GM19463 (cell line): ENCODE measurements around the gene ARHGEF33.
A peak's percentile ranks its signal among the peaks of the same experiment; 100 is the strongest.

Experiments
- ATAC-seq: cut with Tn5 transposase; IDR thresholded peaks from one replicate; pipeline ENCODE4 v1.9.1; 2021; ENCODE audit warnings: mild to moderate bottlenecking, moderate library complexity; ENCODE audit not compliant: unreplicated experiment

Gene ARHGEF33

DNA sequence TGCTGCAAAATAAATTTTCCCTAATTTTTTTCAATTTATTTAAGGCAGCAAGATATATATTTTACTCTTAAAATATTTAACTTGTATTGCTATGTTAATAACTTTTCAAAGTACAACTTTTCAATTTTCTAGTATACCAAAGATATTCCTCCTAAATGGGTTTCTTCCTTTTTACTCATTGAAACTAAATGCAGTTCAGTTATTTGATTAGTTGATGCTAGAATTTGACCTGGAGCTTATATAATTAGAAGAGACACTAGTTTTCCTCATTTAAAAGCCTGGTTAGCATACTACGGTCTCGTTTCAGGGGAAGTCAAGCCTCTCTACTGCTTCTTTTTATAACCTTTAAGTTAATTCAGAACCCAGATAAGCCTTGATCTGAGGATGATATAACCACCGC is at the start of gene ARHGEF33:
Gene ARHGEF33, plus strand, starts transcription at position 301 of the 400 bp plus-strand sequence. CDS start 29,573 bp downstream, outside the sequence.
- no peak for ATAC-seq

DNA sequence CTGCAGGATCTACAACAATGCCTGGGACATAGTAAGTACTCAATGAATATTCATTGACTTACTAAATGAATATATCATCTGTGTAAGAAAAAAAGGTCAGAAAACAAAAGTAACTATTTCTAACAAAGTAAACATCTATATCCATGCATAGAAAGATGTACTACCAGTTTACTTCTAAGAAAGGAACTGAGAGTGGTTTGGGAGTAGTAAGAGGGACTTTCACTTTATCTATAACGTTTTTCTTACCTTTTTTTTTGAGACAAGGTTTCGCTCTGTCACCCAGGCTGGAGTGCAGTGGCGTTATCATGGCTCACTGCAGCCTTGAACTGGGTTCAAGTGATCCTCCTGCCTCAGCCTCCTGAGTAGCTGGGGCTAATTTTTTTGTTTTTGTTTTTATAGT is 39.6 kb upstream of the ARHGEF33 start:
- ATAC-seq, result peak; percentile 95

DNA sequence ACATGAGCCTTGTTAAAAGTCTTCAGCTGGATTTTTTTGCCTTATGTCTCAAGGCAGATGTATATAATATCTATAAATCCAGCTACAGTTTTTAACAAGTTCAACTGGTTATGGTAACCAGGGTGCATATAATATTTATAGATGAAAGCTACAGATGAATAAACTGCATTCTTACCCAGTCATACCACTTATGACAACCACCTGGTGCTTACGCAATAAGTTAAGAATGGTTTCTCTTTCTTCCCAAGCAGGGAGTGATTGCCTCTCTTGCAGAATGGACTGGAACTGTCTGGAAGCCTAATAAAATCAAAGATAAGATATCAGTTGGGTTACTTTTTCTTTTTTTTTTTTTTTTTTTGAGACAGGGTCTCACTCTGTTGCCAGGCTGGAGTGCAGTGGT is 33.5 kb upstream of the ARHGEF33 start:
- ATAC-seq, result no peak

DNA sequence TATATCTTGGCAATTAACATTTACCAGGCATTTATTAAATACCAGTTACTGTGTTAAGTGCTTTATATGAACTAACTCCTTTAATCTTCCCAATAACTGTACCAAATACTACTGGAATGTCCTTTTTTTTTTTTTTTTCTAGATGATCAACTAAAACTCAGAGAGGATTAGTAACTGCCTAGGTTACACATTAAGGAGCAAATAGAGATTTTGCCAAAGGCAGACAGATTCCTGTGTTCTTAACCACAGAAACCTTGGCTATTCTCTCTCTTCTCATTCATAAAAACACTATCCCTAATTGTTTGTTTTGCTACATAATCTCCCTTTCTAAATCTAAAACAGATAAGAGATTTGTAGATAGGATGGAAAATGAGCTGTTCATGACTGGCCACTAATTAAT is 27.2 kb upstream of the ARHGEF33 start:
- ATAC-seq, result no peak

DNA sequence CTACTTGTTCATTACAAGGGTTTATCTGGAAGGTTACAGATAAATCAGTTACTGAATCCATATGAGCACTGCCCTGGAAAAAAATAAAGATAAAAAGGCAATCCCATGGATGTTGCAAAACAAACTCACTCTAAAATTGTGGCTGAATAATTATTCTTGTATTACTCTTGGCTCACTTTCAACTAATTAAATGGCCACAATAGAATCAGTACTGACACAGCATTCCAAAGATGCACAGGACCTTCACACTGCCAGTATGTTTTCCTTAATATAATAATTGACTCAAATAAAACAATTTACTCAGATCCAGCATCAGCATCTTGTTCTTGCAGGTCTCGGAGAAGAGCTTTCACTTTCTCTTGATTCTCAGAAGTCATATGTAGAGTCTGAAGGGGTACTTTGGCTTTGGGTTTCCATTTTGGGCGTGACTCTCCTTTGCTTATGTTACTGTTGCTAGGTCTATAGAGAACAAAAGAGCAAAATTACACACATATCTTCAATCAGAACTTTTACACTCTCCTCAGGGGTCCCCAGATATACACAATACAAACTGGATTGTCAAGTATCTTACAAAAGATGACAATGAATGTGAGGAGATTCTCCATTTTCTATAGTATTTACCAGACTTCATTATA is 26.5 kb upstream of the ARHGEF33 start:
- ATAC-seq, result no peak

DNA sequence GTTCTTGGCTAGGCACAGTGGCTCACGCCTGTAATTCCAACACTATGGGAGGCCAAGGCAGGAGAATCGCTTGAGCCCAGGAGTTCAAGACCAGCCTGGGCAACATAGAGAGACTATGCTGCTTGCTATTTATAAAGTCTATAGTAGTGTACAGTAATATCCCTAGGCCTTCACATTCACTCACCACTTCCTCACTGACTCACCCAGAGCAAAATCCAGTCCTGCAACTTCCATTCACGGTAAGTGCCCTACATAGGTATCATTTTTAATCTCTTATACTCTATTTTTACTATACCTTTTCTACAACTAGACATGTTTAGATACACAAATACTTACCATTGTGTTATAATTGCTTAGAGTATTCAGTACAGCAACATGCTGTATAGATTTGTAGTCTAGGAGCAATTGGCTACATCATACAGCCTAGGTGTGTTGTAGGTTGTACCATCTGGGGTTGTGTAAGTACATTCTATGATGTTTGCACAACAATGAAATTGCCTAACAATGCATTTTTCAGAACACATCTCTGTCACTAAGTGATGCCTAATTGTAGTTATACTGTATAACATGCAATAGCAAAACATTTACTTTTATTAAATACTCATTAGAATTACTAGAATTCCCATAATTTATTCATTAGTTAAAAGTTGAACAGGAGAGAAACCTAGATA is 22.8 kb upstream of the ARHGEF33 start:
- no peak for ATAC-seq

DNA sequence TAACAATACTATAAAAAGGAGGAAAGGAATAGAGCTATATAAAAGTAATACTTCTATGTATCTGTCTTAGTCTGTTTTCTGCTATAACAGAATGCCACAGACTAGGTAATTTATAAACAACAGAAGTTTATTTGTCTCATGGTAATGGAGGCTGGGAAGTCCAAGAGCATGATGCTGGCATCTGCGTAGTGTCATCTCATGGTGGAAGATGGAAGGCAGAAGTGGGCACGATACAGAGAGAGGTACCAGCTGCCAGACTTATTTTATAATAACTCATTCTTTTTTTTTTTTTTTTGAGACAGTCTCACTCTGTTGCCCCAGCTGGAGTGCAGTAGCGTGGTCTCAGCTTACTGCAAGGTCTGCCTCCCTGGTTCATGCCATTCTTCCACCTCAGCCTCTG is 18.2 kb upstream of the ARHGEF33 start:
- no peak for ATAC-seq

DNA sequence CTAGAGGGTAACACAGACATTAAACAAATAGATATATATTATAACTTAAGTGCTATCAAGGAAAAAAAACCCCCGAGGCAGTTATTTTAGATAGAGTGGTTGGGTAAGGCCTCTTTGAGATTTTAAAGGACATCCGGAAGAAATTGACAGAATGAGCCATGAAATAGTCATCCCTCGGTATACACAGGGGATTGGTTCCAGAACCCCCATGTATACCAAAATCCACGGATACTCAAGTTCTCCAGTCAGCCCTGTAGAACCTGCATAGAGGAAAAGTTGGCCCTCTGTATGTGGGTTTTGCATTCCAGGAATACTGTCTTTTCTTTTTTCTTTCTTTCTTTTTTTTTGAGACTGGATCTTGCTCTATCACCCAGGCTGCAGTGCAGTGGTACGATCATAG is 15.9 kb upstream of the ARHGEF33 start:
- no peak for ATAC-seq

DNA sequence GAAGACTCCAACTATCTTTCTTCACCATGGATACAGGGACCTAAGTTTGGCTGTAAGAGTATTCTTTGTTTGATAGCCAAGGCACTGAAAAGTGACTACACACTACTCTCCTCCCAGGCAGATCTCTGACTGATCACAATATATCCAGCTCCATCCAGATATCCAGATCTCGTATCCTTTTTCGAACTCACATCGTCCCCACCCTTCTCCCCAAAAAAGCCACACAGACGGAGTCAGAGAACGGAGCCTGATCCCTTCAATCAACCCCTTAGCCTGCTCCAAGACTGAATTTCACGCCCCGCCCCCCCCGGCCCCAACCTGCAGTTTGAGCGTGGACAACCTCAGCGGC is 14.5 kb upstream of the ARHGEF33 start:
- ATAC-seq, result no peak

DNA sequence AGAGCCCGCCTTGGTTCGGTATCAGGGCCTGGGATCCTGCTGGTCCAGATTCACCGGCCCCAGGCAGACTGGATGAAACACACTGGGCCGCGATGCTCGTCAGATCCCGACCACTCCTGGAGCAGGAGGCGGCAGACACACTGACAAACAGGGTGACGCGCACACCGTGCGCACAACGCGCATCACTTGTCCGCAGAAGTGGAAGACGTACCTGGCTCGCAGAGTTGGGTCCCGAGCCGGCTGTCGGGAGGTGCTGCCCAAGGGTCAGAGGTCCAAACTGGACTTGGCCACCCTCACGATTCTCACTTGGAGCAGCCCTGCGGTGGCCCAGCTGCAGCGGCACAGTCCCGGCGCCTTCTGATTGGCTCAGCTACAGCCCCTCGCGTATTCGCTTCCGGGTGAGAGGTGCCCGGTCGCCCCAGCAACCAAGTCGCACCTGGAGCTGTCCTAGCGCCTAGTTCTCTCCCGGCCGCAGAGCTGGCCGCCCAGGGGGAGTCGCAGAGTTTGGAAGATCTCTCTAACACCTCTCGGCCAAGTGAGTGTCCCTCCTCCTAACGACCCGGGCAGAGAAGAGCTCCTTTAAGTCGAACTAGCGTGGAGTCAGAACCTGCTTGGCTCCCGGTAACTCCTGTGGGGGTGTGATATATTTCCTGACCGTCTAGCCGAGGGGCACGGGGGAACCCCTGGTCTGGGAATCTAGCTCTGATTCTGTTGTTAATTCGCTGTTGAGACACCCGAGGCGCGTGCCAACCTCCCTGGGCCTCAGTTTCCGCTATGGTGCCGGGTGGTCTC is 13.9 kb upstream of the ARHGEF33 start, which contains the start of the genes DHX57 and MORN2:
Gene DHX57, minus strand, starts transcription at position 359 of the 792 bp plus-strand sequence. CDS start 7,529 bp downstream, outside the sequence.
Gene MORN2, plus strand, starts transcription at position 401 of the 792 bp plus-strand sequence.
- ATAC-seq, result peak; percentile 100

DNA sequence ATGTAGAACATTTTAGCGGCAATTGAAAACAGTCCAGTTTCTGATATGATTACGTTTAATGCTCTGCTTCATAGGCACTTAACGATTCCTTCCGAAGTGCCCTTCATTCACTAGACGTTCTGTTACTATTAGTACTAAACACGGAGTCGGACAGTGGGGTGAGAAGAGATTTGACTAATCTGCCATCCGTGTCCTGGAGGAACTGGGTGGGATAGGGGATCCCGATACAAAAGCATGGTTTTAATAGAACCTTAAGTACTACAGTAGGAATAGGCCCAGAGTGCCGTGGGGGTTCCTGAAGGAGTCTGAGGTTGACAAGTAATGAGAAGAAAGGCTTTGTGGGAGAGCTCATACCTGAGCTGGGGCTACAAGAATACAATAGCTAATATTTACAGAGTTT is 13.3 kb upstream of the ARHGEF33 start:
- no peak for ATAC-seq

DNA sequence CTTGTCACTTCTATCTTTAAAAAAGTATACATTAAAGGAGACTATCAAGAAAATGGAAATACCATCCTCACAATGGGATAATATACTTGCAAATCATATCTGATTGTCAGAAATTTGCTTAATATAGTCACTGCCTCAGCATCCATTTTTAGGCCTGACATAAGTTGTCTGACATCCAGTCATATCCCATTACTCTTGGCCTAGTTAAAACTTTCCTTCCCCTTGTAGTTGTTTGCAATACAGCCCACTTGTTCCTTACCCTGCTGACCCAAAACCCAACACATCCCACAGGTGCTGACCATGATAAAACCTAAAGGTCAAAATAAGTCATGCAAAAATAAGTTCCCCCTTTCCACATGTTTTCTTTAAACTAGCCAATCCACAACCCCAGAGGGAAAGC is 3.6 kb upstream of the ARHGEF33 start:
- no peak for ATAC-seq

DNA sequence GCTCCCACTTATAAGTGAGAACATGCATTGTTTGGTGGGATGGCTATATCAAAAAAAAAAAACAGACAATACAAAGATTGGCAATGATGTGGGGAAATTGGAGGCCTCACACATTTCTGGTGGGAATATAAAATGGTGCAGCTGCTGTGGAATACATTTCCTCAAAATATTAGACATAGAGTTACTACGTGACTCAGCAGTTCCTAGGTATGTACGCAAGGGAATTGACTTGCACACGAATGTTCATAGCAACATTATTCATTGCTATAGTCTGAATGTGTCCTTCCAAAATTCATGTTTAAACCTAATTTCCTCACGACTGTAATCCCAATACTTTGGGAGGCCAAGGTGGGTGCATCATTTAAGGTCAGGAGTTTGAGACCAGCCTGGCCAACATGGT is 2.3 kb upstream of the ARHGEF33 start:
- no peak for ATAC-seq

DNA sequence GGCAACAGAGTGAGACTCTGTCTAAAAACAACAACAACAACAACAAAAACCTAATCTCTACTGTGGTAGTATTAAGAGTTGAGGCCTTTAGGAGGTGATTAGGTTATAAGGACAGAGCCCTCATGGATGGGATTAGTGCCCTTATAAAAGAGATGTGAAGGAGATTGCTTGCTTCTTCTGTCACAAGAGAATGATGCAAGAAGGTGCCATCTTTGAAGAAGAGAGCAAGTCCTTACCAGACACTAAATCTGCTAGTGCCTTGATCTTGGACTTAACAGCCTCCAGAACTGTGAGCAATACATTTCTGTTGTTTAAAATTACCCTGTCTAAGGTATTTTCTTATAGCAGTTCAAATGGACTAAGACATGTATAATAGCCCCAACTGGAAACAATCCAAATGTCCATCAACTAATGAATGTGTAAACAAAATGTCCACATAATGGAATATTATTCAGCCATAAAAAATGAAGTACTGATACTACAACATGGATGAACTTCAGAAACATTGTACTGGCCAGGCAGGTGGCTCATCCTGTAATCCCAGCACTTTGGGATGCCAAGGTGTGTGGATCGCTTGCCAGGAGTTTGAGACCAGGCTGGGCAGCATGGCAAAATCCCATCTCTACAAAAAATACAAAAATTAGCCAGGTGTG is 1.6 kb upstream of the ARHGEF33 start:
- no peak for ATAC-seq

DNA sequence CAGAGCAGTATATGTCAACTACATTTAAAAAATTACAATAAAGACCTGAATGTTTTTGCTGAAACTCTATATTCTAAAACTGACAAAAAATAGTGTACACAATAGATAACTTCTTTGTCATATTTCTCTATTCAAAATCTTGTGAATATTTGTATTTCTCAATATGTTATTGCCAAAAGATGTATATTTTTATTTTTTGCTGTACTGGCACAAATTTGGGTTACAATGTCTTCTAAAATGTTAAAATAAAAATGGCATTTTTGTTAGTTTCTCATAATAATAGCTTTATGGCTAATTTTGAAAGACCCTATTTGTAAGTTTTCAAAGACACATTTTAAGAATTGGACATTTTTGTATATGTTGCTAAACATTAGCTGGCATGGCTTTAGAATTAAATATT is 630 bp upstream of the ARHGEF33 start:
- no peak for ATAC-seq

DNA sequence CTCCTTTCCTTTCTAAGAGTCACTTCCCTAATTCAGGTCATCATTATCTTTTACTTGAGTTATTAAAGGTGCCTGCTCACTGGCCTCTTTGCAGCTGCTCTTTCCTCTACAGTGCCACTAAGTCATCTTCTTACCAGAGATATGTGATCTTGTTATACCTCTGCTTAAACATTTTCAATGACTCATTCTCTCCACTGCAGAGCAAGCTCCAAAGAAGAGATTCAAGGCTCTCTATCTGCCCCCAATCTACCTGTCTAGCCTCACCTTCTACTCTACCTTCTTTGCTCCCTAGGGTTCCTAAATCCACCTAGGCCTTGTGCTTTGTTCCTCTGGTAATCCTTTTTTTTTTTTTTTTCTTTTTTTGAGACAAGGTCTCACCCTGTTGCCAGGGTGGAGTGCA is 3.1 kb downstream of the ARHGEF33 start:
- no peak for ATAC-seq

DNA sequence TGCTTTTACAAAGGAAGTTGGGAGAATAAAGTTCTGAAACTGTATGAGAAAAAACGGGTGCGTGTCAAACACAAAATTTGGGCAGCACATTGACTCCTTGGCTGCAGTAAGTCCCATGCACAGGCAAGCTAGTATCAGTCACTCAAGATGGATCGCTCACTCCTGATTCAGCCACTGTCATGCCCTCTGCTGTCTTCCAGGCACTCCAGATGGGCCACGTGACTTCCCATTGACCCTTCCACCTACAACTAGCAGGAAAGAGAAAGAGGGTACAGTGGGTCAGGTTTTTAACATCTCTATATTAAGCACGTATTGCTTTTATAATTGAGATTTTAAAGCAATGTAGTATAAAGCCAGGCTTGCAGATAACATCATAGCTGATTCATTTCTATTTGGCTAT is 8.6 kb downstream of the ARHGEF33 start:
- no peak for ATAC-seq

DNA sequence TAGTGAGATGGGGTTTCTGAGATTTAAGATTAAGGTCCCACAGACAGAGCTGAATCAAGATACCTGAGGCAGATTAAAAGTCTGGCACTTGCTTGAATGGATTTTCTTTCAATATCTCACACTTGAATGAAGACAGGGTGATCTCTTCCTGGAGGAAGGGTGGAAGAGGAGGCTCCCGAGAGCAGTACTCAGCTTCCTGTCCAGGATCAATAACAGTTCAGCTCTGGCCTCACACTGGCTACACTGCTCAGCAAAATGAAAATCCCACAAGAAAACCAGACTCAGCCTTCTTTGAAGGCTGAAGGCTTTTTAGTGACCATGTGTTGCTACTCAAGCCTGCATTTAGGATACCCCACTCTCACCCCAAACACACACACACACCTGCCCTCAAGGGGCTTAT is 11.1 kb downstream of the ARHGEF33 start:
- ATAC-seq, result no peak

DNA sequence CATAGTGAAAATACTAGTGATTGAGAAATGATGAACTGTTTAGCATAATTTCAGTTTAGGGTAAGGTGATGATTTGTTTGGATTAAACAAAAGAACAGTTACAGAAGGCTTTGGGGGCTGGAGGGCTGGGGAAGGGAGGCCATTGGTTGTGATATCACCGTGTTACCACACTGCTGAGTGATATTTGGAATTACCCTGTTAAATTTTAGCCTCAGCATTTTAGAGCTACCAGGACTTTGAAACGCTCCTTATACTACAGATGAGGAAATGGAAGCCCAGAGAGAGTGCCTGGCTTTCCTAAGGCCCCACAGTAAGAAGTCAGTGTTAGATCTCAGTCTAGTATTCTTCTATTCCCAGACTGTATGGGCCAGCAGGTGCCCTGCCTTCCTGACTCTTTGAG is 15.6 kb downstream of the ARHGEF33 start:
- peak; percentile 48 for ATAC-seq

DNA sequence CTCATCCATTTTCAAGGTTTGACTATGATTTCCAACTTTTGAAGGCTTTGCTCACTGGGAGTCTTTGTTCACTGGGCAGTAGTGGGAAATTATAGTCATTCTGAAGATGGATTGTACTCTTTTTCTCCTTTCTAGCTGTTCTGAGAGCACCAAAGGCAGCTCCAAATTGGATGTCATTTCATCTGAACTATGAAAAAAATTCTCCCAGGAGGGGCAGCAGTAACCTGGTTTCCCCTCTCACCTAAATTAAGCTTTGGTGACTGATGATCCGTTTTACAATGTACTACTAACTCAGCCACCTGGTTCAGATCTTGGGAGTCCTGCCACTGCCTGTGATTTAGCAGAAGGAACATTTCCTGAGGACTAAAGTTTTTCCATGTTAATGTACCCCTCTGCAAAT is 17.6 kb downstream of the ARHGEF33 start:
- no peak for ATAC-seq
